Osteocyte (in vitro differentiated cells): ENCODE measurements around the gene ETS1. TPM values are rescaled to one million over a fixed set of nuclear protein-coding genes. Genes with fewer than 3 reads are reported as not detected.

Experiments
- DNase-seq: peaks from one replicate; pipeline ENCODE4 v3.0.0; 2021; ENCODE audit warnings: mixed read lengths; ENCODE audit not compliant: unreplicated experiment; ENCODE audit errors: extremely low spot score
- H3K27ac Mint-ChIP-seq: one replicate; pipeline ENCODE4 v1.8.0; 2021; ENCODE audit warnings: mild to moderate bottlenecking, mixed read lengths; ENCODE audit not compliant: unreplicated experiment
- H3K27me3 Mint-ChIP-seq: one replicate; pipeline ENCODE4 v1.8.0; 2021; ENCODE audit warnings: mixed read lengths; ENCODE audit not compliant: unreplicated experiment
- H3K36me3 Mint-ChIP-seq: one replicate; pipeline ENCODE4 v1.8.0; 2021; ENCODE audit warnings: mixed read lengths; ENCODE audit not compliant: unreplicated experiment
- H3K4me1 Mint-ChIP-seq: one replicate; pipeline ENCODE4 v1.8.0; 2021; ENCODE audit warnings: mixed read lengths; ENCODE audit not compliant: unreplicated experiment
- H3K4me3 Mint-ChIP-seq: one replicate; pipeline ENCODE4 v1.8.0; 2021; ENCODE audit warnings: mild to moderate bottlenecking, moderate library complexity, mixed read lengths; ENCODE audit not compliant: unreplicated experiment
- H3K9me3 Mint-ChIP-seq: one replicate; pipeline ENCODE4 v1.8.0; 2021; ENCODE audit warnings: mixed read lengths; ENCODE audit not compliant: unreplicated experiment
- total RNA-seq: library from RNA; stranded (reverse); gene quantifications from 2 replicates; pipeline ENCODE4 v1.2.1, GENCODE V29; 2021
- TF ChIP-seq, protein P1 (sequence below): fragments of 200-600 bp; sonication (generic); IDR thresholded peaks from 2 replicates; pipeline ENCODE4 v1.5.0; 2021; ENCODE audit warnings: antibody characterized with exemption, mild to moderate bottlenecking, moderate library complexity

ETS1 gene
- total RNA-seq, 1 donor from 2014 or later, result 77.9 TPM

DNA sequence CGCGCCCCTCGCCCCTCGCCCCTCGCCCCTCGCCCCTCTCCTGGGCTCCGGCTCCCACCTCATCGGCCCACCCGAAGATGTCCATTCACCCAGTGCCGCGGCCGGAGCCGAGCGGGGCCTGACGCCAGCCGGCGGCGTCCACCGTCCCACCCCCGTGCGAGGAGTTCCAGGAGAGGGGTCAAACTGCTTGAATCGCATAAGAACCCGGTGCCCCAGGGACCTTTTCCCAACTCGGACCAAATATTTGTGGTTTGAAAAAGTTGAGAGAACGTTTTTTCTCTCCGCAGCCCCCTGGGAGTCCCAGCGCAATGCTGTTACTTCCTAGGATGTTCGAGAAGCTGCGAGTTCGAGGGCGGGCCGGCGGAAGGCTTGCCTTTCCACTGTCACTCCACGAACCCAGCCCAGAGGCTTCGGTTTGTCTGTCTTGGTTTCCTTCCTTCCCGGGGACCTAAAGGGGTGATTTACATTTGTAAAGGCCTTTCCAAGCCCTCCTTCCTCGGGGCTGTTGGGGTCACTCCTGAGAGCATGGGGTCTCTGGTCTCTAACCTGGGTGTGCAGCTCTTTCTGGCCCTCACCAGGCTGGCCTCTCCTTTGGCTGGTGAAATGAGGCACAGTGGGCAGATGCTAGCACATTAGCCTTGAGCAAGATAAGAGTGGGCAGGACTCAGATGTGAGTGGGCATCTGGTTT is 38.0 kb downstream of the ETS1 start:
- no peak for DNase-seq
- TF ChIP-seq, protein P1, sequence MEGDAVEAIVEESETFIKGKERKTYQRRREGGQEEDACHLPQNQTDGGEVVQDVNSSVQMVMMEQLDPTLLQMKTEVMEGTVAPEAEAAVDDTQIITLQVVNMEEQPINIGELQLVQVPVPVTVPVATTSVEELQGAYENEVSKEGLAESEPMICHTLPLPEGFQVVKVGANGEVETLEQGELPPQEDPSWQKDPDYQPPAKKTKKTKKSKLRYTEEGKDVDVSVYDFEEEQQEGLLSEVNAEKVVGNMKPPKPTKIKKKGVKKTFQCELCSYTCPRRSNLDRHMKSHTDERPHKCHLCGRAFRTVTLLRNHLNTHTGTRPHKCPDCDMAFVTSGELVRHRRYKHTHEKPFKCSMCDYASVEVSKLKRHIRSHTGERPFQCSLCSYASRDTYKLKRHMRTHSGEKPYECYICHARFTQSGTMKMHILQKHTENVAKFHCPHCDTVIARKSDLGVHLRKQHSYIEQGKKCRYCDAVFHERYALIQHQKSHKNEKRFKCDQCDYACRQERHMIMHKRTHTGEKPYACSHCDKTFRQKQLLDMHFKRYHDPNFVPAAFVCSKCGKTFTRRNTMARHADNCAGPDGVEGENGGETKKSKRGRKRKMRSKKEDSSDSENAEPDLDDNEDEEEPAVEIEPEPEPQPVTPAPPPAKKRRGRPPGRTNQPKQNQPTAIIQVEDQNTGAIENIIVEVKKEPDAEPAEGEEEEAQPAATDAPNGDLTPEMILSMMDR, result no peak
- Mint-ChIP-seq H3K27me3 (no peaks in the 10 kb centered on the region), H3K27ac (peak overlapping the region; percentile 23), H3K9me3 (no peaks in the 10 kb centered on the region), H3K4me3 (peak overlapping the region; percentile 70), H3K36me3 (no peaks in the 10 kb centered on the region), H3K4me1 (peaks cover 36% of the 10 kb centered on the region)

DNA sequence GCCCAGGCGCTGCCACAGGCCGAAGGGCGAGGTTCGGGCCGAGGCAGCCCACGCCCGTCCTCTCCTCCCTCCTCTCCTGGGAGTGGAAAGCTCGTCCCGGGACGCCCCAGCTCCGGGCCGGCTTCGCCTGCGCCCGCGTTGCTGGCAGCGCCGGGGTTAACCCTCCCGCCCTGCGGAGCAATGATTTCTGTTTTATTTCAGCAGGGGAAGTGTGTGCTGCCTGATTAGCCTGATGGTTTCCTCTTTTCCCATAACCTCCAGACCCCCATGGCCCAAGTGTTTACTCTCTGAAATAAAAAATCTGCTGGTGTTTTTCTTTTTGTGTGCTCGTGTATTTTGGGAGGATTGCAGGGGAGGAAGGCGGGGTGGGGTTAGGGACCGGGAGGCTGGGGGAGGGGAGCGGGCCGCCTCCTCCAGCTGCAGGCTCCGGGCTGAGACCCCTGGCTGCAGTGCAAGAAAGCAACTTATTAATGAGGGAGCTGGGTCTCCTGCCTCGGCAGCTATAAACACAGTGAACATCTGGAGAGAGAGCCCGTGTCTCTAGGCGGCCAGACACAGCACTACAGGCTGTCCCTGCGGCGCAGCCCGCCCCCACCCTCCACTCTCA is 38.6 kb downstream of the ETS1 start:
- no peaks in the 10 kb centered on the region for H3K9me3 Mint-ChIP-seq
- peak overlapping the region; percentile 70 for H3K4me3 Mint-ChIP-seq
- TF ChIP-seq, protein P1, result peak; percentile 29
- no peaks in the 10 kb centered on the region for H3K36me3 Mint-ChIP-seq
- no peak for DNase-seq
- peaks cover 38% of the 10 kb centered on the region for H3K4me1 Mint-ChIP-seq
- H3K27ac Mint-ChIP-seq, result peak overlapping the region; percentile 27
- no peaks in the 10 kb centered on the region for H3K27me3 Mint-ChIP-seq

DNA sequence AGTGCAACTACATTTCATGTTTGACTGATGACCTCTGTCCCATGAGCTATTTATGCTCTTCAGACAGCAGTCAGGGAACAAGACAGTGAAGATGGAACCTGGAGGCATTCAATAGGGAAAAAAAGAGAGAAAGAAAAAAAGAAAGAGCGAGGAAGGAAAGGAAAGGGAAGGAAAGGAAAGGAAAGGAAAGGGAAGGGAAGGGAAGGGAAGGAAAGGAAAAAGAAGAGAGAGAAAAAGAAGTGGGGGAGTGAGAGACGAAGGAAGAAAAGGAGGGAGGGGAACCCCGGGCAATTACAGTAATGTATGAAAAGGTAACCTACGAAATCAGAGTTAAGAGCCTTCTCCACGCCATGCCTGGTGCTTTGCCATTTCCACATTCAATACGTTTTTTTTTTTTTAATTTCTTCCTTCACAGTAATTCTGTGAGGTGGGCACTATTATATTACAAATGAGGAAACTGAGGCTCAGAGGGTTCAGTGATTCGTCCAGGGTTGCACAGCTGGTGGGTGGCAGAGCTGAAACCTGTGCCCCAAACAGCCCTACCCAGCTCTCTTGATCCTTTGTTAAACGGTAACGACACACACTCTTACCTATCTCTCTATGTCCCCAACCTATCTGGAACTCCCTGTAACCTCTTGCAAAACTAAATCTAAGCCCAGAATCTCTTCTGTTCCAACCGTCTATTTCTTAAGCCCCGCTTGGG is 39.3 kb downstream of the ETS1 start:
- TF ChIP-seq, protein P1, result no peak
- no peak for DNase-seq
- no peaks in the 10 kb centered on the region for H3K9me3 Mint-ChIP-seq
- peak overlapping the region; percentile 70 for H3K4me3 Mint-ChIP-seq
- peaks cover 35% of the 10 kb centered on the region for H3K4me1 Mint-ChIP-seq
- H3K27ac Mint-ChIP-seq, result peak overlapping the region; percentile 45
- H3K27me3 Mint-ChIP-seq, result peaks cover 3% of the 10 kb centered on the region
- H3K36me3 Mint-ChIP-seq, result no peaks in the 10 kb centered on the region

DNA sequence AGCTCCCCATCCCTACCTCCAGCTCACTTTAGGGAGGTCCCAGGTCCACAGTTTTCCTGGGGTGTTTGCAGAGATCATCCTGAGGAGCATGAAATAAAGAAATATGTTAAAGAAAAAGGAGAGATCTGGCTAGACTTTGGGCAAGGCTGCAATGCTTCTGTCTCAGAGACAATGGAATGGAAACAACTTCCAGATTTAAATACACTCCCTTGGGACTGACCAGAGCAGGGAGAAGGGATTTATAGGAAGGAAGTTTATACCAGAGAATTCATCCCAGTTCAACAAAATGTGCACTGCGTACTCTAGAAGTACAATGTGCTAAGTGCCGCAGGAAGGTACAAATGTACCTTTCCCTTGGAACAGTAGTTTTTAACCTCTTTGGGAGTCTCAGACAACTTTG is 40.4 kb downstream of the ETS1 start:
- TF ChIP-seq, protein P1, result no peak
- H3K27me3 Mint-ChIP-seq, result peaks cover 3% of the 10 kb centered on the region
- peaks cover 35% of the 10 kb centered on the region for H3K4me1 Mint-ChIP-seq
- H3K9me3 Mint-ChIP-seq, result no peaks in the 10 kb centered on the region
- H3K27ac Mint-ChIP-seq, result no peak overlapping the region
- no peaks in the 10 kb centered on the region for H3K36me3 Mint-ChIP-seq
- H3K4me3 Mint-ChIP-seq, result no peak overlapping the region
- DNase-seq, result no peak

DNA sequence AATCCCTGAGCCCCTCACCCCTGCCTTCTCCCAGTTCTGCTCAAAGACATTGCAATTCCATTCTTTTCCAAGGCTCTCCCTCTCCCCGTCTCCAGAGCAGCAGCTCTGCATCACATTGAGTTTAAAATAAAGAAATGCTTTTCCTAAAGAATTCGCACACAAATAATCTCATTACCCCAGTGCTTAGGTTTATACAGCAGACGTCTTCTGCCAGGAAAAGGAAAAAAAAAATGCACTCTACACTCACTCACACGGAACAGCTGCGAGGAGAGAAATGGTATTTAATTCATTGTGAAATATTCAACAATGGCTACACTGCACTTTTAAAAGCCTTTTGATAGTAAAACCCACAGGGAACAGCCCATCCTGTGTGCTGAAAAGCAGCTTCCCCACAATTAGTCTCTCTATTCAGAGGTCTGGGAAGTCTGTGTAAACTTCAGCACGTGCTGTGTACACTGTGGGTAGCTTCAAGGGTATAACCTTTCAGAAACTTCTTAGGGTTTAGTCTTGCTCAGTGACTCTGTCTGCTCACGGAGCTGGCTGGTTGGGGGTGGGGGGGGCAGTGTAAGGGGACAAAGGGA is 42.8 kb downstream of the ETS1 start:
- Mint-ChIP-seq H3K36me3 (no peaks in the 10 kb centered on the region), H3K27me3 (peaks cover 3% of the 10 kb centered on the region), H3K4me1 (peaks cover 36% of the 10 kb centered on the region), H3K27ac (peak overlapping the region; percentile 32), H3K9me3 (no peaks in the 10 kb centered on the region), H3K4me3 (no peak overlapping the region)
- TF ChIP-seq, protein P1, result no peak
- no peak for DNase-seq
